LNCAP (cell line): ENCODE measurements around the gene RNASEH2B.

Experiments used
- CTCF ChIP-seq: fragments of 450-650 bp; IDR thresholded peaks from 2 replicates; pipeline ENCODE4 v1.5.1; 2017; ENCODE audit warnings: mild to moderate bottlenecking

The RNASEH2B gene

GRCh38 chr13:50990065-50990817 lies 80.7 kb downstream of the RNASEH2B start:
- TF ChIP-seq CTCF = no peak

GRCh38 chr13:50990818-50991506 lies 81.4 kb downstream of the RNASEH2B start:
- no peak for TF ChIP-seq CTCF

GRCh38 chr13:50991579-50992521 lies 82.3 kb downstream of the RNASEH2B start:
- TF ChIP-seq CTCF = no peak

- TF ChIP-seq CTCF = no peak
These were observed 83.8 kb downstream of the RNASEH2B start for GRCh38 chr13:50993371-50993770.

GRCh38 chr13:50993934-50994333 lies 84.3 kb downstream of the RNASEH2B start:
- no peak for TF ChIP-seq CTCF

- no peak for TF ChIP-seq CTCF
These were observed 85.1 kb downstream of the RNASEH2B start for GRCh38 chr13:50994651-50995050.

- TF ChIP-seq CTCF = no peak
These were observed 86.3 kb downstream of the RNASEH2B start for GRCh38 chr13:50995854-50996253.
